GM10248 (cell line): ENCODE results near the gene FUT2.
A peak's percentile ranks its signal among the peaks of the same experiment; 100 is the strongest.

Experiments
- CTCF ChIA-PET: fragments of 300-600 bp; sonication (Branson Sonifier 250); formaldehyde crosslinking; extraction: SDS; loops from one replicate; lab custom pipeline; 2021; ENCODE audit warnings: antibody characterized with exemption; lab: Yijun Ruan, JAX
- POLR2A ChIA-PET: fragments of 350-650 bp; sonication (Branson Sonifier 250); formaldehyde crosslinking; extraction: SDS; loops from one replicate; lab custom pipeline; 2020; ENCODE audit warnings: antibody characterized with exemption; lab: Yijun Ruan, JAX
- DNase-seq: peaks from one replicate; pipeline ENCODE4 v3.0.0; 2012; ENCODE audit errors: extremely low spot score
- CTCF ChIP-seq: IDR thresholded peaks from 2 replicates; pipeline ENCODE4 v1.5.1; 2012; ENCODE audit warnings: mild to moderate bottlenecking, low read depth; ENCODE audit errors: extremely low read depth, missing control alignments, control extremely low read depth

The FUT2 gene

GRCh38 chr19:48720613-48721296 lies 25.0 kb downstream of the FUT2 start:
- peak; percentile 96 for DNase-seq
- TF ChIP-seq CTCF, result no peak
- POLR2A ChIA-PET, result interaction anchor here (0.5 to 1.7 kb wide), 3 partner anchors 122 to 1880 kb away, joined by 3 to 11 read pairs (median 3); partner anchors contain the start of gene PPP1R15A
- CTCF ChIA-PET, result interaction anchor here (1.0 to 2.4 kb wide), 3 partner anchors 18 to 121 kb away, joined by 3 to 7 read pairs (median 3); no protein-coding TSS in a partner anchor

- ChIA-PET CTCF (interaction anchor here (2.4 kb wide), 1 partner anchor 16 kb away, joined by 7 read pairs; no protein-coding TSS in a partner anchor), POLR2A (no interaction called here)
- no peak for DNase-seq
- no peak for TF ChIP-seq CTCF
Measured at GRCh38 chr19:48722196-48722708, 26.5 kb downstream of the FUT2 start.

- POLR2A ChIA-PET, result interaction anchor here (0.9 kb wide), 1 partner anchor 147 kb away, joined by 3 read pairs; the partner anchor contains the start of gene PPP1R15A
- CTCF ChIA-PET, result interaction anchor here (0.9 to 1.6 kb wide), 8 partner anchors 8 to 117 kb away, joined by 3 to 4 read pairs (median 4); no protein-coding TSS in a partner anchor
- TF ChIP-seq CTCF, result no peak
- DNase-seq, result peak; percentile 64
Measured at GRCh38 chr19:48724796-48725753, 29.3 kb downstream of the FUT2 start.

- ChIA-PET CTCF (interaction anchor here (1.4 to 1.8 kb wide), 4 partner anchors 11 to 109 kb away, joined by 3 to 9 read pairs (median 4); partner anchors contain the start of gene HSD17B14), POLR2A (interaction anchor here (0.7 kb wide), 1 partner anchor 16 kb away, joined by 5 read pairs; no protein-coding TSS in a partner anchor)
- DNase-seq, result peak; percentile 39
- no peak for TF ChIP-seq CTCF
Measured at GRCh38 chr19:48726556-48726955, 30.8 kb downstream of the FUT2 start.

GRCh38 chr19:48728911-48729664 lies 33.3 kb downstream of the FUT2 start:
- TF ChIP-seq CTCF, result no peak
- POLR2A ChIA-PET, result no interaction called here
- CTCF ChIA-PET, result interaction anchor here (1.2 kb wide), 1 partner anchor 59 kb away, joined by 3 read pairs; no protein-coding TSS in a partner anchor
- no peak for DNase-seq
